DND-41 (cell line): ENCODE results near the gene CDCA7L.

Experiments used
- ATAC-seq: fragments of 200-7000 bp; cut with Tn5 transposase; 3 replicates; pipeline ENCODE4 v1.9.1; 2021; ENCODE audit warnings: low read depth; ENCODE audit not compliant: insufficient read depth
- DNase-seq: peaks from one replicate; pipeline ENCODE4 v3.0.0-alpha.2; 2020
- H2AFZ ChIP-seq: 2 replicates; pipeline ENCODE4 v1.6.0; 2012; ENCODE audit warnings: low read depth, low read length
- H3K27ac ChIP-seq: 2 replicates; pipeline ENCODE4 v1.5.1; 2012; ENCODE audit warnings: low read length, inconsistent platforms
- H3K27me3 ChIP-seq: fragments of 200-600 bp; sonication (generic); 2 replicates; pipeline ENCODE4 v1.6.0; 2012; ENCODE audit warnings: low read length, mild to moderate bottlenecking, inconsistent platforms; ENCODE audit not compliant: insufficient read depth, poor library complexity
- H3K36me3 ChIP-seq: 2 replicates; pipeline ENCODE4 v1.5.1; 2012; ENCODE audit warnings: low read length, inconsistent platforms; ENCODE audit not compliant: insufficient read depth
- H3K4me1 ChIP-seq: 2 replicates; pipeline ENCODE4 v1.5.1; 2012; ENCODE audit warnings: mild to moderate bottlenecking, low read length; ENCODE audit not compliant: insufficient read depth
- H3K4me2 ChIP-seq: 2 replicates; pipeline ENCODE4 v1.6.0; 2012; ENCODE audit warnings: mild to moderate bottlenecking, moderate library complexity, low read length, inconsistent platforms; ENCODE audit not compliant: insufficient read depth
- H3K4me3 ChIP-seq, 2 experiments: fragments of 200-600 bp in 1 of 2; shearing (Covaris generic) in 1 of 2; 2 replicates each; pipeline ENCODE4 v1.5.1; 2012 to 2016; ENCODE audit warnings: inconsistent platforms in 2 of 2, low read length in 2 of 2, mild to moderate bottlenecking in 2 of 2, low read depth in 1 of 2, moderate library complexity in 1 of 2
- H3K79me2 ChIP-seq: 2 replicates; pipeline ENCODE4 v1.6.0; 2012; ENCODE audit warnings: low read length, inconsistent platforms; ENCODE audit not compliant: insufficient read depth
- H3K9ac ChIP-seq: 2 replicates; pipeline ENCODE4 v1.6.0; 2012; ENCODE audit warnings: low read depth, mild to moderate bottlenecking, inconsistent platforms, low read length, moderate library complexity
- H3K9me3 ChIP-seq: 2 replicates; pipeline ENCODE4 v1.5.1; 2012; ENCODE audit warnings: low read length, moderate library complexity, mild to moderate bottlenecking, inconsistent platforms; ENCODE audit not compliant: insufficient read depth, severe bottlenecking
- H4K20me1 ChIP-seq: 2 replicates; pipeline ENCODE4 v1.6.0; 2012; ENCODE audit warnings: low read length; ENCODE audit not compliant: insufficient read depth
- CTCF ChIP-seq: IDR thresholded peaks from 2 replicates; pipeline ENCODE4 v1.5.1; 2012; ENCODE audit warnings: borderline replicate concordance, low read length, moderate library complexity, mild to moderate bottlenecking; ENCODE audit not compliant: poor library complexity, severe bottlenecking; ENCODE audit errors: extremely low read depth
- EZH2 ChIP-seq: IDR thresholded peaks from 3 replicates; pipeline ENCODE4 v1.6.1; 2012; ENCODE audit warnings: borderline replicate concordance, low read depth, mild to moderate bottlenecking, moderate library complexity, low read length, inconsistent platforms; ENCODE audit not compliant: severe bottlenecking

The CDCA7L gene

GRCh38 chr7:21898265-21898930, 47.3 kb downstream of the CDCA7L start:
- no peak overlapping the region for H3K27ac ChIP-seq
- peak overlapping the region; percentile 24; the same call in 1 of the 2 replicates for H2AFZ ChIP-seq
- DNase-seq (no peak), ATAC-seq (peak; percentile 58; the same call in 2 of the 3 replicates)
- H3K4me1 ChIP-seq, result peaks cover 3% of the 10 kb centered on the region; the same call in 1 of the 2 replicates
- H3K79me2 ChIP-seq, result no peaks in the 10 kb centered on the region
- H3K4me2 ChIP-seq, result no peak overlapping the region
- no peak overlapping the region for H3K4me3 ChIP-seq
- H3K27me3 ChIP-seq, result peaks cover 5% of the 10 kb centered on the region
- TF ChIP-seq CTCF, result no peak
- TF ChIP-seq EZH2, result no peak
- H3K36me3 ChIP-seq, result no peaks in the 10 kb centered on the region
- H3K9ac ChIP-seq, result no peak overlapping the region
- H3K9me3 ChIP-seq, result no peaks in the 10 kb centered on the region
- H4K20me1 ChIP-seq, result no peaks in the 10 kb centered on the region

- Histone ChIP-seq H4K20me1 (no peaks in the 10 kb centered on the region), H3K9me3 (no peaks in the 10 kb centered on the region), H3K36me3 (no peaks in the 10 kb centered on the region), H3K27ac (no peak overlapping the region), H3K4me1 (peaks cover 3% of the 10 kb centered on the region; the same call in 1 of the 2 replicates), H3K79me2 (no peaks in the 10 kb centered on the region), H3K4me2 (no peak overlapping the region), H2AFZ (no peak overlapping the region), H3K27me3 (no peaks in the 10 kb centered on the region), H3K4me3 (no peak overlapping the region), H3K9ac (no peak overlapping the region)
- ATAC-seq, result no peak
- TF ChIP-seq CTCF (no peak), EZH2 (no peak)
- no peak for DNase-seq
Observed at GRCh38 chr7:21893401-21893800, 52.3 kb downstream of the CDCA7L start.

GRCh38 chr7:21891291-21891690, 54.4 kb downstream of the CDCA7L start:
- Histone ChIP-seq H3K27ac (no peak overlapping the region), H4K20me1 (no peaks in the 10 kb centered on the region), H3K9me3 (no peaks in the 10 kb centered on the region), H3K79me2 (no peaks in the 10 kb centered on the region), H3K4me3 (no peak overlapping the region), H3K36me3 (no peaks in the 10 kb centered on the region), H3K4me2 (no peak overlapping the region), H3K4me1 (no peaks in the 10 kb centered on the region), H2AFZ (no peak overlapping the region), H3K9ac (no peak overlapping the region), H3K27me3 (no peaks in the 10 kb centered on the region)
- DNase-seq (no peak), ATAC-seq (no peak)
- TF ChIP-seq EZH2 (no peak), CTCF (no peak)

- no peaks in the 10 kb centered on the region for H3K79me2 ChIP-seq
- DNase-seq (no peak), ATAC-seq (no peak)
- H3K9me3 ChIP-seq, result no peaks in the 10 kb centered on the region
- H3K9ac ChIP-seq, result no peak overlapping the region
- H3K4me3 ChIP-seq, result no peak overlapping the region
- H3K4me1 ChIP-seq, result no peaks in the 10 kb centered on the region
- no peak overlapping the region for H2AFZ ChIP-seq
- H3K4me2 ChIP-seq, result no peak overlapping the region
- TF ChIP-seq CTCF (no peak), EZH2 (no peak)
- no peaks in the 10 kb centered on the region for H3K27me3 ChIP-seq
- no peak overlapping the region for H3K27ac ChIP-seq
- no peaks in the 10 kb centered on the region for H3K36me3 ChIP-seq
- no peaks in the 10 kb centered on the region for H4K20me1 ChIP-seq
Observed at GRCh38 chr7:21887779-21888178, 57.9 kb downstream of the CDCA7L start.
